C1 segment of cervical spinal cord (tissue), 14 donors: ENCODE data around the gene MBTPS1.

Source experiments
- DNase-seq, 14 donors: peaks; one replicate each; lab custom pipeline; 2025; lab: John Stamatoyannopoulos, UW

Gene MBTPS1

DNA sequence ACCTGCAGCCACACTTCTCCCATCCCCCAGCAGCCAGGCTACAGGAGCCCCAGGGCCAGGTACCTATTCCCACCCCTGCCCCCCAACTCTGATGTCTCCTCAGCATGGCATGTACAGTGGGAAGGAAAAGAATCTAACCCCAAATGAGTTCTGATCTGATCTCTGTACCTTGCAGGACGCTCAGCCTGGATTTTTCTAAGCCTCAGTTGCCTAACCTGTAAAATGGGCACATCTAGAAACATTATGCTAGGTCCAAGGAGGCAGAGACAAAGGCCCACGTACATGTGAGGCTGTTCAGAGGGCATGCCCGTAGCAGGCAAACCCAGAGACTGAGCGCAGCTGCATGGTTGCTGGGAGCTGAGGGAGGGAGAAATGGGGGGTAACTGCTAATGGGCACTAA lies 109.2 kb downstream of the MBTPS1 start:
- DNase-seq = no peak

DNA sequence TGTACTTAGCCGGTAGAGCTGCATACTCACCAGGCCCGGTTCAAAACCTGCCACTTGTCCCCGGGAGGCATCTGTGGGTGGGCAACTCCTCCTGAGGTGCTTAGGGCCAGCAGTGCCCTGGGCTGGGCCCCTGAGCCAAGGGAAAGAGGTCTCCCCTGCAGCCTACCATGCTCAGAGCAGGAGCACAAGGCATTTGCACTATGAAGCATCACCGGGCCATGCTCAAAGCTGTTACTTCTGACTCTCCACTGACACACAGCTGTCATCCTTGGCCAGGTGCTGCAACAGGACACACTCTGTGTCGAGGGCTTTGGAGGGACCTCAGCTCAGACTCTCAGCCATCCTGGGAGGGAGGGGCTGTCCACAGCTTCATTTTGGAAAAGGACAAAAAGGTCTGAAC lies 111.4 kb downstream of the MBTPS1 start:
- DNase-seq = no peak

DNA sequence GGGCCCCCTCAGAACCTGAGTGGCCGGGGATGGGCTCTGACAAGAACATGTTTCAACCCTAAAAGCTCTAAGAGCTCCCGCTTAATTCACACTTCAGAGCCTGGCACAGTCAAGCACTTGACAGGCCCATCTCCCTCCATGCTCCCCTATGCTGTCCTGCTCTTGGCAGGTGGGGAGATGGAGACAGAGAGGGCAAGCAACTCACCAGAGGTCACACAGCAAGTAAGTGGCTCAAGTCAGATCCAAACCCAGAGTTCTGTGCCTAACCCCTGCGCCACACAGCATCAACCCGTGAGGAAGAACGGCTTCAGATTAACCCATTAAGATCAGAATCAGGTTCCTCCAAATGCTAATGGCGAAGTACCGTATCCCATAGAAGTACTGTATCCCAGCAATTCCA lies 112.3 kb downstream of the MBTPS1 start:
- no peak for DNase-seq
